ENCODE results near the gene TREML4. TPM values are rescaled to one million over a fixed set of nuclear protein-coding genes. Genes with fewer than 3 reads are reported as not detected.

Gene TREML4
- total RNA-seq, 1 donor from 2014 or later: not detected

DNA sequence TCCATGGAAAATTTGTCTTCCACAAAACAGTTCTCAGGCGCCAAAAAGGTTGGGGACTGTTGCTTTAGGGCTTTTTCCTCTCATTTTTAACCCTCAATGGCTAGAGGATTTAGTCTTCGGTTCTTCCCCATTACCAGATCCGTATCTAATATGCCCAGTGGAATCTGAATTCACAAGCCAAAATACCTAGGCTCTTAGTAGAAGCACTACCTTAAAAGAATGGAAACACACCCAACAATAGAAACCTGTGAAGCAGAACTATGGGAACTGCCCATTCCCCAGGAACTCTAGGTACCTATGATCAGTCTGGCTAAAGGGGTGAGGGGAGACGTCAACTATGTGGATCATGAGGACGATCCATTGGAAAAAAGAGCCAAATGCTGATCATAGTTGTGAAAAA lies 3.1 kb downstream of the TREML4 start:
- TF ChIP-seq EZH2 (IDR thresholded peaks at IDR 0.05; ENCODE audit: insufficient read depth, low read length) (no peak), CTCF (IDR thresholded peaks at IDR 0.05; ENCODE audit: insufficient read depth, low read depth, low read length) (no peak)
- H4K20me1 ChIP-seq (ENCODE audit: insufficient read depth, low read length): no peaks in the 10 kb centered on the region

GRCh38 chr6:41232667-41233066 lies 4.5 kb downstream of the TREML4 start:
- Mint-ChIP-seq H3K27me3 (ENCODE audit: low read depth, unreplicated experiment) (peaks cover 27% of the 10 kb centered on the region), H3K27ac (ENCODE audit: unreplicated experiment) (no peak overlapping the region), H3K4me1 (ENCODE audit: low read depth, unreplicated experiment) (no peaks in the 10 kb centered on the region), H3K36me3 (ENCODE audit: low read depth, unreplicated experiment) (no peaks in the 10 kb centered on the region), H3K4me3 (ENCODE audit: unreplicated experiment) (no peak overlapping the region), H3K9me3 (ENCODE audit: unreplicated experiment) (no peaks in the 10 kb centered on the region)
- Histone ChIP-seq H4K20me1 (ENCODE audit: insufficient read depth, low read length) (no peaks in the 10 kb centered on the region), H3K27ac (ENCODE audit: low read depth, low read length) (no peak overlapping the region), H3K9me3 (ENCODE audit: insufficient read depth, low read depth, low read length) (no peaks in the 10 kb centered on the region), H3K9ac (ENCODE audit: low read length) (no peak overlapping the region), H3K4me3 (ENCODE audit: insufficient read depth, low read depth, low read length) (no peak overlapping the region), H3K27me3 (ENCODE audit: insufficient read depth, low read length) (no peaks in the 10 kb centered on the region), H3K4me2 (ENCODE audit: low read length) (no peak overlapping the region), H3K79me2 (ENCODE audit: insufficient read depth, low read length) (no peaks in the 10 kb centered on the region), H2AFZ (ENCODE audit: low read depth, low read length) (no peak overlapping the region), H3K36me3 (ENCODE audit: insufficient read depth, low read length) (no peaks in the 10 kb centered on the region), H3K4me1 (ENCODE audit: insufficient read depth, low read length) (no peaks in the 10 kb centered on the region)
- TF ChIP-seq EZH2 (IDR thresholded peaks at IDR 0.05; ENCODE audit: insufficient read depth, low read length) (no peak), CTCF (IDR thresholded peaks at IDR 0.05; ENCODE audit: insufficient read depth, low read depth, low read length) (no peak)
- no peak for DNase-seq (ENCODE audit: low read depth)
- FAIRE-seq: no peak

More for the DNA sequence above, 3.1 kb downstream of the TREML4 start:
- Histone ChIP-seq H3K9ac (ENCODE audit: low read length) (no peak overlapping the region), H3K9me3 (ENCODE audit: insufficient read depth, low read depth, low read length) (no peaks in the 10 kb centered on the region), H3K79me2 (ENCODE audit: insufficient read depth, low read length) (no peaks in the 10 kb centered on the region), H3K27me3 (ENCODE audit: insufficient read depth, low read length) (no peaks in the 10 kb centered on the region), H2AFZ (ENCODE audit: low read depth, low read length) (no peak overlapping the region), H3K4me3 (ENCODE audit: insufficient read depth, low read depth, low read length) (no peak overlapping the region), H3K27ac (ENCODE audit: low read depth, low read length) (no peak overlapping the region), H3K4me2 (ENCODE audit: low read length) (no peak overlapping the region), H3K4me1 (ENCODE audit: insufficient read depth, low read length) (no peaks in the 10 kb centered on the region), H3K36me3 (ENCODE audit: insufficient read depth, low read length) (no peaks in the 10 kb centered on the region)
- Mint-ChIP-seq H3K4me1 (ENCODE audit: low read depth, unreplicated experiment) (no peaks in the 10 kb centered on the region), H3K9me3 (ENCODE audit: unreplicated experiment) (no peaks in the 10 kb centered on the region), H3K4me3 (ENCODE audit: unreplicated experiment) (no peak overlapping the region), H3K36me3 (ENCODE audit: low read depth, unreplicated experiment) (no peaks in the 10 kb centered on the region), H3K27me3 (ENCODE audit: low read depth, unreplicated experiment) (peaks cover 18% of the 10 kb centered on the region), H3K27ac (ENCODE audit: unreplicated experiment) (no peak overlapping the region)
- FAIRE-seq (no peak), DNase-seq (ENCODE audit: low read depth) (no peak)

- H3K27ac Mint-ChIP-seq (ENCODE audit: unreplicated experiment): no peak overlapping the region
- no peak overlapping the region for H3K4me3 ChIP-seq (ENCODE audit: insufficient read depth, low read depth, low read length)
- no peak overlapping the region for H2AFZ ChIP-seq (ENCODE audit: low read depth, low read length)
- no peaks in the 10 kb centered on the region for H3K9me3 Mint-ChIP-seq (ENCODE audit: unreplicated experiment)
- no peak overlapping the region for H3K9ac ChIP-seq (ENCODE audit: low read length)
- peaks cover 43% of the 10 kb centered on the region for H3K27me3 Mint-ChIP-seq (ENCODE audit: low read depth, unreplicated experiment)
- no peak for FAIRE-seq
- H3K4me2 ChIP-seq (ENCODE audit: low read length): no peak overlapping the region
- no peaks in the 10 kb centered on the region for H3K4me1 ChIP-seq (ENCODE audit: insufficient read depth, low read length)
- peaks cover 5% of the 10 kb centered on the region for H3K4me1 Mint-ChIP-seq (ENCODE audit: low read depth, unreplicated experiment)
- peaks cover 14% of the 10 kb centered on the region for H3K27me3 ChIP-seq (ENCODE audit: insufficient read depth, low read length)
- H3K36me3 ChIP-seq (ENCODE audit: insufficient read depth, low read length): no peaks in the 10 kb centered on the region
- H3K36me3 Mint-ChIP-seq (ENCODE audit: low read depth, unreplicated experiment): no peaks in the 10 kb centered on the region
- no peak overlapping the region for H3K27ac ChIP-seq (ENCODE audit: low read depth, low read length)
- DNase-seq (ENCODE audit: low read depth): no peak
- no peak overlapping the region for H3K4me3 Mint-ChIP-seq (ENCODE audit: unreplicated experiment)
- no peaks in the 10 kb centered on the region for H4K20me1 ChIP-seq (ENCODE audit: insufficient read depth, low read length)
- no peaks in the 10 kb centered on the region for H3K79me2 ChIP-seq (ENCODE audit: insufficient read depth, low read length)
- no peaks in the 10 kb centered on the region for H3K9me3 ChIP-seq (ENCODE audit: insufficient read depth, low read depth, low read length)
- TF ChIP-seq EZH2 (IDR thresholded peaks at IDR 0.05; ENCODE audit: insufficient read depth, low read length) (no peak), CTCF (IDR thresholded peaks at IDR 0.05; ENCODE audit: insufficient read depth, low read depth, low read length) (no peak)
Measured at GRCh38 chr6:41236276-41236675, 8.1 kb downstream of the TREML4 start.
